Measurements from ENCODE around the gene NOX3.

Gene NOX3

DNA sequence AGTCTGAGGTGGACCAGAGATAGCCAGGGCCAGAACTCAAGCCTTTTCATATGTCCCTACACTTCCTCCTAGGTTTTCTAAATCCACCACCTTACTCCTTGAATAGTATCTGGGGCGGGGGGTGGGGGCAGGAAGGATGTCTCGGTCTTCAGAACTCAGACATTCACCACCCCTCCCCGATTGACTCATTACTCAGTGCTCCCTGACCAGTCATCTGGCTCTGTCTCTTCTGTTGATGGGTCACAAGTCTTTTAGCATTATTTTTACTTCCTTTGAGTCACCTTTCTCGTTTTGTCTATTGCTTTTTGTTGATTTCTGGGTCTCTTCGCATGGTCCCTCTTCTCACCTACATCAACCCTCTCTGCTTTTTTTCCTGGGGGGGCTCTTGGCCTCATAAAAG, 23.3 kb downstream of the NOX3 start:
- DNase-seq, result no peak

DNA sequence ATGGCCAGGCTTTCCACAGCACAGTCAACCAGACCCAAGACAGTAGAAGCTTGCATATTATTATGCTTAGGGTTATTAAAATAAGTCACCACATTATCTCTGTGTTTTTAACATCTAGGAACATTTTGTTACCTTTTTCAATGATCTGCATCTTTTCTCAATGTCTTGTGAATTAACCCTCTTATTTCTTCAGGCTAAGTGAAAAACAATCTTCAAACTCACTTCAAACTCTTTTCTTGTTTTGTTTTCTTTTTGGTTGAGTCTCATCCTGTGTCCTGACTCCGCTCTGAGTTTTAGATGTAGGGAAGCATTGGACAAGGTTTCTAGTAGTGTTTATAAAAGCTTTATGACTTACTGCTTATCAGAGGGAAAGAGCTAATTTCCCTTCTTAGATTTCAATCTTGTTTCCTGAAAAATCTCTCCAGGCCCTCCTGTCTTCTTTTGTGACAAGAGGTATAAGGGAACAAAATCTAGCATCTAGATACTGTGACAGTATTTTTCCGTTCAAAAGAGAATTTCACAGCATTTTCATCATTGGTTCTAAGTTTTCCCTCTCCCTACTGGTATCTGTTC, 26.2 kb downstream of the NOX3 start:
- no peak for DNase-seq

DNA sequence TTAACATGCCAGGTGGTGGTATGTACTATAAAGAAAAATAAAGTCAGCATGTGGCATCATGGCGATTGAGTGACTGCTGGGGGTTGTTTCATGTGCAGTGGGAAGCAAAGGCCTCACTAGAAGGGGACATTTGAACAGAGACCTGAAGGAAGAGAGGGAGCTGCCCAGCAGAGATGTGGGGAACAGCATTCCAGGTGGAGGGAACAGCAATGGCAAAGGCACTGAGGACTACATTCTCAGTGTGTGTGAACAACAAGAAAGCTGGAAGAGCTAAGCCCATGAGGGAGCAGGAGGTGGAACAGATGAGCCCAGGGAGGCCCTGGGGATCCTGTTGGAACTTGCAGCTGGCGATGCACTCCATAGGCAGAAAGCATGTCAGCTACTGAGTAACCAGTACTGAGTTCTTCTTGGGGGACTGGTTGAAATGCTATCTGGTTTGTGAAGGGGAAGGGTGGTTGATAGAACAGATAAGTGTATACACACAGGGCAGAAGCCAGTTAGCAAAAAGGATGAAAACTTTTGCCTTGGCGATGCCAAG, 29.2 kb downstream of the NOX3 start:
- DNase-seq, result no peak

GRCh38 chr6:155424181-155424580, 31.5 kb downstream of the NOX3 start:
- no peak for DNase-seq

DNA sequence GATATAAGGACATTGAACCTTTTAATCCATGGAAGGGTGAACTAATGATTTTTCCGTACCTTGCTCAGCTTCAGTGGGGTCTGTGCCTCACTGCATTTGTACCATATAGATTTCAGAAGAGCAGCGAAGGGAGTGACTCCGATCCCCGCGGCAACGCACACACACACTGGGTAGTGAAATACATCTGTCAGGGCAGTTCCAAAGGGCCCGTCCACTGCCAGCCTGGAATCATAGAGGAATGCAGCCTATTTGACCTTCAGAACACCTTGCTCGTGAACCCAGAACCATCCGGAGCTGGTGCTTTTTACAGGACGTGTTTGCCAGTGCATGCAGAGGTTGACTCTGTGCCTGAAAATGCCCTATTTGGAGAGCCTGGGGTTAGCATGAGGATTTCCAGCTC, 33.0 kb downstream of the NOX3 start:
- no peak for DNase-seq

DNA sequence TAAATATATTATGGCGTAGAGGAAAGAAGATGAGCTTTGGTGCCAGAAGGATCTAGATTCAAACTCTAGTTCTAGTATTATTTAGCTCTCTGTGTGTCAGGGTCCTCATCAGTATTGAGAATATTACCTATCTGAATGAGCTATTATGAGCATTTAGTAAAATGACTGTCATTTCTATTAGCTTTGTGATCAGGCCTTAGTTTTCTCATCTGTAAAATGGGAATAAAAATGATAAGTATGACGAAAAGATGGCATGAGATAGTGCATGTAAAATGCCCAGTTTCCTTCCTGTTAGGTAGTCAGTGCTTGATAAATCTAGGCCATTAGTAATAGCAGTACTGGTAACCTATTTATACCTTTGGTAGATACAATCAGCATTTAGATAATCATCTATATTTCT, 35.1 kb downstream of the NOX3 start:
- no peak for DNase-seq

DNA sequence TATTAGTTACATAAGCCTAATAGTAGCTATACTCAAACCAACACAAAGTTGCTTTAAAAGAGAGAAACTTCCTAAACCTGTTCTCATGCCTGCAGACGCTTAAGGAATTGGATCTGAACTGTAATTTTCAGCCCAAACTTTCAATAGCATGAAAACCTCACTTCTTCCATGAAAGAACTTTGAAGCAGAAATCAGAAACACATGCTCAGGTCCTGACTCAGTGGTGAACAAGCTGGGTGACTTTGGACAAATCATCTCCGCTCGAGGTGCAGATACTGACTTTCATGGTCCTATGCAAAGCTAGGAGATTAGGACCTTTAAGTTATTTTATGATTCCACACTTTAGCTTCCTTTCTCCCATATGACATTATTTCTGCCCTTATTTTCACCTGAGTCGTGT, 36.5 kb downstream of the NOX3 start:
- DNase-seq, result no peak

DNA sequence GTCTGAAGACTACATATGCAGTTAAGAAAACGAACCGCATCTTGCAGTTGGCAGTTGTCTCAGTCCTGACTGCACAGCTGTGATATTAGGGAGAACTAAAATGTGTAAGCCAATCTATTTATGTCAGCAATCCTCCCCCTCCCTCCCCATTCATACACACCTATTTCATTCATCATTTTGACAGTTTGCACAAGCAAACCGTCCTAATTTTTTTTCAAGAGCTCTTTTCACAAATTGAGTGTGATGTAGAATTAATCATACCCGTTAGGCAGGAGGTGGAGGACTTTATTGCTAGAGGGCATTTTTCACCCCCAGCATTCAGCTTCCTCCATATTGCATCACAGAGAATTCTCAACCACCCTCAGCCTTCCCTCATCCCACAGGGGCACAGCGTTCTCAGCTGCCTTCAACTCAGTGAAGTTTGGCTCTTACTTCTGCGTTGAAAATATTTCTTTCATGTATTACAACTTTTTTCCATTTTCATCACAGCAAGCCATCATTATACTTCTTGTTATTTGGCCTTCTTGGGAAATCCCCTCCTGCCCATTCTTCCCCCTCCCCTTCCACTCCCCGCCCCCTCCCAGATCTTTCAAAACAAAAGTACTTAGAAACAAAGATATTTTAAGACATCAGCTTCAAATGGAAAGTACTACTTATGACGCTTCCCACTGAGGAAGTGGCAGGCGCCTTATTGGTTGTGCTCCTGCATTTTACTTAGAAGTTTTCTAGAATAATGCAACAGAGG, 37.5 kb downstream of the NOX3 start:
- DNase-seq, result peak; percentile 84

GRCh38 chr6:155417454-155417853, 38.2 kb downstream of the NOX3 start:
- no peak for DNase-seq

GRCh38 chr6:155415953-155416352, 39.7 kb downstream of the NOX3 start:
- DNase-seq, result no peak

GRCh38 chr6:155414049-155414448, 41.6 kb downstream of the NOX3 start:
- DNase-seq, result no peak

DNA sequence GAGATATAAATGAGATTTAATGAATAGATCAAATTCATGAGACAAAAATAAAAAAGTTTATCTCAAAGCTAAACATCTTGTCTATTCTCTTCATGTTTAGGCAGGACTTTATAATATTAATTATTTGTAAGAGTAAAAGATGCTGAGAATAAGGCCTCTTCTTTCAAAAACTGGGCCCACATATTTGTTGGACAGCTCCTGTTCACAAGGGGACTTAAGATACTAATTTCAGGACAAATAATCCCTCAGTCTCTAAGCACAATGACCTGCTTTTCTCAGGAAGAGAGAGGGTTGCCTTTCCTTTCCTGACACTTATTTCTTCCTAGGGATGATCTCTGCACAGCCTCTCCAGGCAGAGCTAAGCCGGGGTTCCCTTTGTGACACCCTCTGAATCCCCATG, 43.3 kb downstream of the NOX3 start:
- DNase-seq, result no peak

- no peak for DNase-seq
Measured at GRCh38 chr6:155411154-155412052, 44.2 kb downstream of the NOX3 start.

- DNase-seq, result no peak
Measured at GRCh38 chr6:155409391-155409790, 46.2 kb downstream of the NOX3 start.

- DNase-seq, result no peak
Measured at GRCh38 chr6:155408981-155409380, 46.7 kb downstream of the NOX3 start.

DNA sequence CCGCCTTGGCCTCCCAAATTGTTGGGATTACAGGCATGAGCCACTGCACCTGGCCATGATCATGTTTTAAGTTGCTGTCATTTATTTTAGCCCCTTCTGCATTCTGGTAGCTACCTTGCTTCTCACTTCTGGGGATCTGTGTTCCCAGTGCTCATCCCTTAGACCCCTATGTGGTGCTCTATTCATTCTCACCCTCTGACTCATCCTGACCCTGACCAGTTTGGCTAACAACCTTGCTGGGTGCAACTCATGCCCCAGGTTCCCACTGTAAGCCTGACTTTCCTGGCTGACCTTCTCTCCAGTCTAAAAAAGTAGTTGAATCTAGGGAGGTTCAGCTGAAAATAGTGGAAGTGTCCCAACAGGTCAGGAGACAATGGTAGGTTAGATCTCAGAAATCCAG, 47.4 kb downstream of the NOX3 start:
- DNase-seq, result no peak

DNA sequence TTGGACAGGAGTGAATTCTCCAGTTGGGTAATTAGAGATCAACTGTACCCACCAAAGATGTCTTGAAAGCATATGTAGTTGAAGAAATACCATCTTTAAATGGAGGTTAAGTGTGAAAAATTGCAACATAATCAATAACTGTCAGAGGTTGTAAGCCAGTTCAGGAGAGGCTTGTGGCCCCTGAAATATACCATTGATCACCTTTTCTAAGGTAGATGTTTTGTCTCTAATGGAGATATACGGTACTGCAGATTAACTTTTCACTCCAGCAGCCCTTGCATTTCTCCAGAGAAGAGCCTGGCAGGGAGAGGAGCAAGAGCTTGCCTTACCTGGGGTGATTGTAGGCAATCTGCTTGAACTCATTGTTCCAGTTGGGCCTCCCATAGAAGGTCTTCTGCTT, 48.8 kb downstream of the NOX3 start:
- DNase-seq, result no peak

GRCh38 chr6:155404937-155405336, 50.7 kb downstream of the NOX3 start:
- no peak for DNase-seq

DNA sequence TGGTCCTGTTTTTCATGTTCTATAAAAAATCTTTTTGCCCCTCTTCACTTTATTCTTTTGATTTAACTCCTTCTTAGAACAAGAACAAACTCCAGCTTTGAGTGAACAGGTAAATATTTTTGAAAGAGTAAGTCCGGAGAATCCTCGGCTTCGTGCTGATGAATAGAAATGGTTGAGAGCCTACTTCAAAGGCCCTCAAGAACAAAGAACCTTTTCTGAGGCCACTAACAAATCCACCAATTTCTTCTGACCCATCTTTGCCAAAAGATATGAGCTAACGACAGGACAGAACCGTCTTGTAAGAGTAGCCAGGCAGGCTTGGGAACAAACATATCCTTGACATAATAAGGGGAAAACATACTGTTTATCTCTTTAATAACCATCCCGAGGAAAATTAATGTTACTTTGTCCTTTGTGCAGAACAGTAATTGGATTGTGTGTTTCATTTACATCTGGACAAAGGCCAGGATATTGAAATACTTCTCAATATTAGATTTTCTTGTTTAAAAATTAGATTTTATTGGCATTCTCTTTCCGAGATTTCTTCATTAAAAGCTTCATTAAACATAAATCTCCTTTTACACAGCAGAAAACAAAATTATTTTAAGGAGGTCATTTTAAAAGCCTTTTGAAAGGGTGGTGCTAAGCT, 52.9 kb downstream of the NOX3 start:
- DNase-seq, result no peak

DNA sequence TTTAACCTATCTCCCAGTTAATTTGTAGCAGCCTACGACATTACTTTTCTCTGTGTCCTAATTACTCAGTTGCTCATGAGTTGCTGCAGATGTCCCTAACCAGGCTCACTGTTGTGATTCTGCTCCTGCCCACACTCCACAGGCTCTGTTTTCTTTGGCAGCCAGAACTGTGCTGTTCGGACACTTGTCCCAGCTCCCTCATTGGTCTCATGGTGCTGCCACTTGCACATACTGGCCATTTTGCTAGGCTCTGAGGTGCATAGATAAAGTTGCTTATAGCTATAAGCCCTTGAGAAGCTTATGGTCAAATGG, 55.0 kb downstream of the NOX3 start:
- DNase-seq, result no peak

DNA sequence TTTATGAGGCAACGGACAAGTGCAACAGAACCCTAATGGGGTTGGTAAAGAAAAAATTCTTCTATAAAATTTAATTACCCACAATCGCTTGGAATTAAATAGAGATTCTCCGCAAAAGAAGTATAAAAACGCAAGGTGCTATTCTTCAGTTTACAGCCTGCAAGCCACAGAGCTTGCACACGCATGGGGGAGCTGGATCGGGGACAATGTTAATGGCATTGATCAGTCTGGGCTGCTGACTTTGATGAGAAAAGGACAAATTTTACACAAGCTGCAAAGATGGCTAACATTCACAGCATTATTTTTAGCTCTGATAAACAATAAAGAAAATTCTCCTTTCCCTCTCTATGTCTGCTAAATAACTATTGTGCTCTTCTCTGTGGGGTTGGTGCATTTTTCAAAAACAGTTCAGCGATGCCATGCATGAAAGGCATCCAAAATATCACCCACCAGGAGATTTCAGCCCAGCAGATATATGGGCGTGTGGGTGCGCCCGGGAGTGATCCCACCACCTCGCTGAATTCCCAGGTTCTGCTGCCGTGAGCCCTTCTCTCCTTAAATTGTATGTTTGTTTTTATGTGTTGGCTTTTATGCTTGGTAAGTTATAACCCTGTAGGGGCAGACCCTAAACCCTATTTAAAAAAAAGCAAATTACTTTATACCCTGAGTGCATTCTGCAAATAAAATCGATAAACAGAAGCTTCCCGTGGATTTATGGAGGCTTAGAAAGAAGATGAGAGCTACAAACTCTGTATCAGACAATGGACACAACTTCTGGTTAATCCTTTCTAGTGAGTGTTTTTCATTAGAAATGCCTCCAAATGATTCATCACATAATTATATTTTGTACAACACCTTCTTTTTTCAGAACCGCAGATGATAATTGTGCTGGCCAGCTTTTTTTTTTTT, 55.6 kb downstream of the NOX3 start:
- DNase-seq, result no peak

- DNase-seq, result no peak
Measured at GRCh38 chr6:155399062-155399744, 56.4 kb downstream of the NOX3 start.

Measured in activated effector memory CD4-positive, alpha-beta T cell treated with anti-CD3 and anti-CD28 coated beads, Interleukin-2, amount 50 U/mL, for 16 hours (primary cell).